Gastrocnemius medialis (tissue), 4 donors: ENCODE measurements around the gene ITPA. TPM values are rescaled to one million over a fixed set of nuclear protein-coding genes. Genes with fewer than 3 reads are reported as not detected.

ENCODE experiments used
- ATAC-seq, 2 donors: fragments of 150-250 bp; one replicate each; pipeline ENCODE4 v1.9.1; 2016
- DNase-seq, 2 donors: peaks; one replicate each; pipeline ENCODE4 v3.0.0-alpha.2; 2019
- H3K27ac ChIP-seq, 4 donors: fragments of 200-600 bp; sonication (generic); 1 replicate in 1 of 4; 2 replicates in 3 of 4; pipeline ENCODE4 v1.5.1; 2016 to 2018; ENCODE audit warnings: mild to moderate bottlenecking in 2 of 4, moderate library complexity in 1 of 4
- H3K27me3 ChIP-seq, 3 donors: fragments of 200-600 bp; sonication (generic) in 2 of 3; 1 replicate in 1 of 3; 2 replicates in 2 of 3; pipeline versions ENCODE4 v1.5.1 to v1.6.0; 2016 to 2019; ENCODE audit warnings: mild to moderate bottlenecking in 1 of 3, moderate library complexity in 1 of 3
- H3K36me3 ChIP-seq, 2 donors: fragments of 200-600 bp; sonication (generic) in 1 of 2; one replicate each; pipeline ENCODE4 v1.5.1; 2017 to 2018
- H3K4me1 ChIP-seq, 2 donors: fragments of 200-600 bp; sonication (generic) in 1 of 2; one replicate each; pipeline ENCODE4 v1.5.1; 2016 to 2017; ENCODE audit warnings: mild to moderate bottlenecking in 2 of 2
- H3K4me3 ChIP-seq, 4 donors: fragments of 200-600 bp; sonication (generic) in 3 of 4; 1 replicate in 1 of 4; 2 replicates in 3 of 4; pipeline ENCODE4 v1.5.1; 2016 to 2019; ENCODE audit warnings: mild to moderate bottlenecking in 2 of 4
- H3K9me3 ChIP-seq, 3 donors: fragments of 200-600 bp; sonication (generic) in 2 of 3; 1 replicate in 1 of 3; 2 replicates in 2 of 3; pipeline ENCODE4 v1.5.1; 2016 to 2019
- CTCF ChIP-seq, 5 experiments: fragments of 450-650 bp in 3 of 5; fragments of 200-600 bp in 2 of 5; sonication (generic) in 2 of 5; IDR thresholded peaks in 4 of 5; conservative IDR thresholded peaks in 1 of 5; 1 replicate in 4 of 5; 2 replicates in 1 of 5; pipeline ENCODE4 v1.5.1; 2016 to 2019; ENCODE audit warnings: antibody characterized with exemption in 5 of 5, mild to moderate bottlenecking in 3 of 5, moderate library complexity in 3 of 5
- POLR2A ChIP-seq, 2 donors: fragments of 450-650 bp; IDR thresholded peaks; one replicate each; pipeline ENCODE4 v1.6.1; 2017; ENCODE audit warnings: antibody characterized with exemption in 2 of 2, mild to moderate bottlenecking in 2 of 2, moderate library complexity in 2 of 2
- in situ Hi-C, 4 donors: fragments of 200-750 bp; cut with MboI; loops; one replicate each; pipeline versions ENCODE4 v1.15.0 to v1.8.0; 2017; ENCODE audit warnings: low sequenced_read_pairs in 4 of 4
- intact Hi-C: fragments of 100-400 bp; cut with DNase I; formaldehyde crosslinking; loops from one replicate; pipeline ENCODE4 v1.15.1; 2023; ENCODE audit warnings: low total_unique reads
- total RNA-seq, 4 donors: library from RNA; depleted of rRNA; stranded (reverse); fragments of >200 nt; gene quantifications; one replicate each; pipeline versions ENCODE4 v1.1.0 to v1.2.3, GENCODE V29; 2016

ITPA gene
- total RNA-seq, 4 donors from 2014 or later = 27.2 to 59.5 (median 34.0) TPM

GRCh38 chr20:3242172-3242692 lies 32.9 kb downstream of the ITPA start:
- Histone ChIP-seq H3K27ac (peak overlapping the region in 2 of 4 donors; percentile 13 to 62), H3K4me1 (peaks cover 0 to 16% of the 10 kb centered on the region in 2 donors), H3K4me3 (no peak overlapping the region), H3K9me3 (no peaks in the 10 kb centered on the region), H3K27me3 (peaks cover 26 to 33% (median 31%) of the 10 kb centered on the region in 3 donors), H3K36me3 (no peaks in the 10 kb centered on the region)
- TF ChIP-seq CTCF (IDR thresholded peaks at IDR 0.05 in 4 of 5, conservative IDR thresholded peaks at IDR 0.05 in 1 of 5) = no peak
- TF ChIP-seq POLR2A (IDR thresholded peaks at IDR 0.05) = no peak
- in situ Hi-C loops = no loop called here
- no peak for ATAC-seq
- DNase-seq = no peak
- intact Hi-C loops = loop anchor here (2.0 kb wide), 1 partner anchor 55 kb away; no protein-coding TSS in a partner anchor

GRCh38 chr20:3243718-3244358 lies 34.5 kb downstream of the ITPA start:
- in situ Hi-C loops = no loop called here
- DNase-seq = no peak

DNA sequence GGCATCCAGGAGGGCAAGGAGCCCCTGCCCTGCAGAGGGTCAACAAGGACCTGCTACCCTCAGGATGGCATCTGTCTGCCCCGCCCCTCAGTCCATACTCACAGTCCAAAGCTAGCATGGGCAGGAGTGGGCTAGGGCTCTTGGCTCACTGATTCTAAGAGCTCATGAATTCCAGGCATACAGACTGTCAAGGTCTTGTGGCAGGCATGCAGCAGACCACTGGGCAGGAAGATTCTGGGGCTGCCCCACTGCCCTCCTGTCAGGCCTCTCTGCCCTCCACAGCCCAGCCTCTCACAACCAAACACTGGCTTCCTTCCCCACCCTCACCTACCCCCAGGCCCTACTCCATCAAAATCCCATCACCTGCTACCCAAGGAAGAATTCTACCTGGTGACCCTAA lies 35.3 kb downstream of the ITPA start:
- Histone ChIP-seq H3K27me3 (peaks cover 8 to 15% (median 13%) of the 10 kb centered on the region in 3 donors), H3K4me3 (no peak overlapping the region), H3K4me1 (peaks cover 9 to 15% of the 10 kb centered on the region in 2 donors), H3K36me3 (no peaks in the 10 kb centered on the region), H3K27ac (peak overlapping the region; percentile 7 to 68 (median 55)), H3K9me3 (no peaks in the 10 kb centered on the region)
- ATAC-seq (no peak), DNase-seq (no peak)
- intact Hi-C loops (no loop called here), in situ Hi-C loops (no loop called here)
- TF ChIP-seq CTCF (IDR thresholded peaks at IDR 0.05 in 4 of 5, conservative IDR thresholded peaks at IDR 0.05 in 1 of 5) (no peak), POLR2A (IDR thresholded peaks at IDR 0.05) (no peak)

More at GRCh38 chr20:3243718-3244358, 34.5 kb downstream of the ITPA start:
- Histone ChIP-seq H3K27ac (peak overlapping the region; percentile 10 to 68 (median 55)), H3K27me3 (peaks cover 14 to 19% (median 18%) of the 10 kb centered on the region in 3 donors), H3K9me3 (no peaks in the 10 kb centered on the region), H3K4me3 (no peak overlapping the region), H3K36me3 (no peaks in the 10 kb centered on the region), H3K4me1 (peaks cover 6 to 13% of the 10 kb centered on the region in 2 donors)
- ATAC-seq = peak in 1 of 2 donors; percentile 20
- intact Hi-C loops = loop anchor here (2.0 kb wide), 1 partner anchor 53 kb away; no protein-coding TSS in a partner anchor
- peak in 1 of 2 donors; percentile 13 for TF ChIP-seq POLR2A (IDR thresholded peaks at IDR 0.05)
- TF ChIP-seq CTCF (IDR thresholded peaks at IDR 0.05 in 4 of 5, conservative IDR thresholded peaks at IDR 0.05 in 1 of 5) = no peak

DNA sequence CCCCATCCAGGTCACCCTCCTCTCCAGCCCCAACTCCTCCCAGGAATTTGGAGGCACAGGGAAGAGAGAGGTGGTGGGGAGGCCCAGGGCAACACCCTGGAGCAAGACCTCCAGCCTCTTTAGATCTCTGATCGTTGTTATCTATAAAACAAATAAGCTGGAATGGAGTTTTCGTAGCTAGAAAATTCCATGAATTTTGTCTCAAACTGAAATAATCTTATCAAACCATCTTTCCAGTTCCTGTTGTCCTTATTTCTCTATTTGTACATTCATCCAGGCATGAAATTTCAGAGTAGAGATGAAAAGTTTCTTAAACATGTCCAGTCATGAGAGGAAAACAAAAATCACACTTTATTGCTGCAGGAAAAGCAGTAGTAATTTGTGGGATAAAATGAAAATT lies 35.9 kb downstream of the ITPA start:
- intact Hi-C loops (no loop called here), in situ Hi-C loops (no loop called here)
- H3K36me3 ChIP-seq = no peaks in the 10 kb centered on the region
- TF ChIP-seq POLR2A (IDR thresholded peaks at IDR 0.05) (no peak), CTCF (IDR thresholded peaks at IDR 0.05 in 4 of 5, conservative IDR thresholded peaks at IDR 0.05 in 1 of 5) (no peak)
- H3K9me3 ChIP-seq = no peaks in the 10 kb centered on the region
- DNase-seq (no peak), ATAC-seq (no peak)
- peaks cover 9 to 12% of the 10 kb centered on the region in 2 donors for H3K4me1 ChIP-seq
- H3K27ac ChIP-seq = peak overlapping the region; percentile 7 to 68 (median 55)
- peaks cover 2 to 9% (median 8%) of the 10 kb centered on the region in 3 donors for H3K27me3 ChIP-seq
- no peak overlapping the region for H3K4me3 ChIP-seq
